Immature natural killer cell (primary cell): Measurements from ENCODE around the gene DEGS2. TPM values are rescaled to one million over a fixed set of nuclear protein-coding genes. Genes with fewer than 3 reads are reported as not detected.

Experiments
- DNase-seq, 3 donors: peaks; one replicate each; pipeline ENCODE4 v3.0.0; 2022; ENCODE audit warnings: mixed read lengths in 1 of 3
- H3K27ac Mint-ChIP-seq, 6 donors: one replicate each; pipeline ENCODE4 v1.8.0; 2020; ENCODE audit warnings: mixed read lengths in 6 of 6, mild to moderate bottlenecking in 5 of 6, inconsistent platforms in 4 of 6, moderate library complexity in 3 of 6
- H3K27me3 Mint-ChIP-seq, 3 donors: one replicate each; pipeline ENCODE4 v1.8.0; 2020 to 2021; ENCODE audit warnings: low read depth in 3 of 3, mild to moderate bottlenecking in 3 of 3, mixed read lengths in 3 of 3, moderate library complexity in 3 of 3, inconsistent platforms in 1 of 3
- H3K36me3 Mint-ChIP-seq, 3 donors: one replicate each; pipeline ENCODE4 v1.8.0; 2020; ENCODE audit warnings: mixed read lengths in 3 of 3, inconsistent platforms in 2 of 3, mild to moderate bottlenecking in 2 of 3
- H3K4me1 Mint-ChIP-seq, 2 donors: one replicate each; pipeline ENCODE4 v1.8.0; 2020; ENCODE audit warnings: inconsistent platforms in 2 of 2, mild to moderate bottlenecking in 2 of 2, mixed read lengths in 2 of 2, moderate library complexity in 1 of 2
- H3K4me3 Mint-ChIP-seq, 5 donors: one replicate each; pipeline ENCODE4 v1.8.0; 2020; ENCODE audit warnings: mild to moderate bottlenecking in 5 of 5, mixed read lengths in 5 of 5, inconsistent platforms in 3 of 5, moderate library complexity in 3 of 5
- H3K9me3 Mint-ChIP-seq, 6 donors: one replicate each; pipeline ENCODE4 v1.8.0; 2020; ENCODE audit warnings: mild to moderate bottlenecking in 6 of 6, mixed read lengths in 6 of 6, inconsistent platforms in 4 of 6, moderate library complexity in 3 of 6
- polyA plus RNA-seq, 3 donors: library from polyadenylated mRNA; unstranded; fragments of 300-500 nt; fragmentation: Illumina TruSeq; gene quantifications; one replicate each; pipeline ENCODE4 v1.2.3, GENCODE V29; 2021

Gene DEGS2
- polyA plus RNA-seq, 3 donors from 2014 or later = 7.8 to 21.7 (median 12.1) TPM

DNA sequence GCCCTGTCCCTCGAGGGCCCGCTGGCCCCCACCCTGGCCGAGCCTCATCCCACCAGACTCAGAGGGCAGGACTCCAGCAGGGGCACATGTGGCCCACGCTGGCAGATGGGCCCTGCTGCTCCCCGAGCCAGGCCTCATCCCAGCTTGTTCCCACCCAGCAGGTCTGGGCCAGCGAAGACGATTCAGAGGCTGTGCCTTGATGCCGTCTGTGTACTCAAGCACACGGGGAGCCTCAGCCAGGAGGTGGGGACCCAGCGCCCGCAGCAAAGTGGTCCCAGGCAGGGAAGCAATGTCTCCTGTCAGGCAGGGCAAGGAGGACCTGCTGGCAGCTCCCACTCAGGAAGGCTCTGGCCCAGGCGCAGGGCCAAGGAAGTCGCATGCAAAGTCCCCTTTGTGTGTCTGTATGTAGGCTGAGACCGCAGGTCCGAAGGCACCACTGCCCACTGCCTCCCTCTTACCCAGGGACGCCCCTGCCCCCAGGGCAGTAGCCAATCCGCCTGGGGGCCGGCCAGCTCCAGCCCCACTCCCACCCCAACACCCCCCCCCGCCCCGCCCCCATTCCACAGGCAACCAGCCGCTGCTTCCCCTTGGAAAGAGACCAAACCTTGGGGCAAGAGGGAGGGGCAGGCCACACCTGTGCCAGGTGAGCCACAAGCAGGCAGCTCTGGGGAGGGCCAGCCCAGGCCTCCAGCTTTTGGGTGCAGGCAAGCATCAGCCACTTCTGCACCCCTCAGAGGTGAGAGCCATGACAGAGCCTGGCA is 9.4 kb downstream of the DEGS2 start:
- peaks cover 22 to 23% of the 10 kb centered on the region in 2 donors for H3K4me1 Mint-ChIP-seq
- H3K9me3 Mint-ChIP-seq = peaks cover 1 to 6% (median 3%) of the 10 kb centered on the region in 6 donors
- H3K27me3 Mint-ChIP-seq = peaks cover 9 to 41% (median 32%) of the 10 kb centered on the region in 3 donors
- peaks cover 0 to 1% (median 0%) of the 10 kb centered on the region in 3 donors for H3K36me3 Mint-ChIP-seq
- no peak overlapping the region for H3K27ac Mint-ChIP-seq
- H3K4me3 Mint-ChIP-seq = no peak overlapping the region
- no peak for DNase-seq

DNA sequence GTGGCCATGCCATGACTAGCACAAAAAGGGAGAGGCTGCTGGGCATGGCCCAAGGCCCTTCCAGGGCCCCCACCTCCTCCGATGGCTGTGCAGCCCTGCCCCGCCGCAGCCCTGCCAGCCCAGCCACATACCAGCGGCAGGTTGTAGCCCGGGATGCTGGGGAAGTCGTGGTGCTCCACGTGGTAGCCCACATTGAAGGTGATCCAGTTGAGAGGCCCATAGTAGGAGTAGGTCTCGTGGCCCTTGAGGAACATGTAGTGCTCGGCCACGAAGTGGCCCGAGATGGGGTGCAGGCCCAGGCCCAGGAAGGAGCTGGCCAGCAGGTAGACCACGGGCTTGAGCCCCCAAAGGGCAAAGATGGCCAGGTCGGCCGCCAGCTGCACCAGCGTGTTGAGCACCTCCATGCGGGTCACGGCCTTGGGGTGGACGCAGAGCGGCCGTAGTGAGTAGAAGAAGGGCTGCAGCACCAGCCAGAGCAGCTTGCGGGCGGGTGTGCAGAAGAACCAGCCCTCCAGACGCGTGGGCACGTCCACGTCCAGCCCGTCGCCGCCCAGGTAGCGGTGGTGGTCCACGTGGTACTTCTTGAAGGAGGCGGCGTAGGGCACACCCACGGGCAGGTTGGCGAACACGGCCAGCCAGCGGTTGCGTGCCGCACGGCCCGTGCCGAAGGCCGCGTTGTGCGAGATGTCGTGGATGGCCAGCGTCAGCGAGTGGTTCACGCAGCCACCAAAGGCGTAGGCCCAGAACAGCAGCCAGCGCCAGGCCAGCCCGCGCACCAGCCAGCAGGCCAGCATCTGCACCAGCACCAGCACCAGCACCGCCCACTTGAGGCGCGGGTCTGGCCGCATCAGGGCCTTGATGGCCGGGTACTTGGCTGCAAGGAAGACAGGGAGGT is 10.4 kb downstream of the DEGS2 start:
- Mint-ChIP-seq H3K36me3 (no peaks in the 10 kb centered on the region), H3K4me1 (peaks cover 22 to 23% of the 10 kb centered on the region in 2 donors), H3K27me3 (peaks cover 9 to 38% (median 33%) of the 10 kb centered on the region in 3 donors), H3K4me3 (peak overlapping the region in 1 of 5 donors; percentile 24), H3K27ac (peak overlapping the region in 3 of 6 donors; percentile 36 to 65 (median 37)), H3K9me3 (peaks cover 0 to 3% (median 0%) of the 10 kb centered on the region in 6 donors)
- DNase-seq = no peak

DNA sequence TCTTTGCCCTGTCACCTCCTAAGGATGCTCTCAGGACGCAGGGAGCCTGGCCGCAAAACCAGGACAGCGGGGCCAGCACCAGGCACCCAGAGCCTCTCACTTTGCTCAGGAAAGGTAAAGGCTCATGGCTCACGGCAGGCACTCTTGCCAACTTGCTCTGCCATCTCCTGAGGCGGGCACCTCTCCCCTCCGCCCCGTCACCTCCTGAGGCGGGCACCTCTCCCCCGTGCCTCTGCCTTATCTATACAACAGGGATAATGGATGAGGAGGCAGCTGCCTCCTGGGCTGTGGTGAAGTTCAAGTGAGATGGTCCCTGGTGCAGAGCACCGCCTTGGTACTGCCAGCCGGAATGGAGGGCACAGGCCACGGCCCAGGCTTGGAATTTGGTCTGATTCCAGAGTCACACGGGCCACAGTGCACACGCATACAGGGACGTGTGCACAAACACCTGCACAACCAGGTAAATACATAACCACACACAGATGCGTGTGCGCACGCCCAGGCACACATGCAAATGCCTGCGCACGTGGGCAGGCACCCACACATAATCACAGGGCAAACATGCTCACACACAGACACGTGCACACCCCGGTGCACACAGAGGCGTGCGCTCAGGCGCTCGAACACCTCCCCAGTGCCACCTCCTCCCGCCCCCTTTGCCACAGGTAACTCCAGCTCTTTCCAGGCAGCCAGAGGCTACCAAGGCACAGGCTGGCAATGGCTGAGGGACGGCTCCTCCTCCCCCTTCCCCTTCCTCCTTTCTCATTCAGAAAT is 11.6 kb downstream of the DEGS2 start:
- peaks cover 7 to 37% (median 37%) of the 10 kb centered on the region in 3 donors for H3K27me3 Mint-ChIP-seq
- peaks cover 22 to 23% of the 10 kb centered on the region in 2 donors for H3K4me1 Mint-ChIP-seq
- no peaks in the 10 kb centered on the region for H3K36me3 Mint-ChIP-seq
- no peaks in the 10 kb centered on the region for H3K9me3 Mint-ChIP-seq
- no peak for DNase-seq
- H3K27ac Mint-ChIP-seq = peak overlapping the region in 5 of 6 donors; percentile 36 to 77 (median 66)
- peak overlapping the region in 3 of 5 donors; percentile 4 to 18 (median 17) for H3K4me3 Mint-ChIP-seq

DNA sequence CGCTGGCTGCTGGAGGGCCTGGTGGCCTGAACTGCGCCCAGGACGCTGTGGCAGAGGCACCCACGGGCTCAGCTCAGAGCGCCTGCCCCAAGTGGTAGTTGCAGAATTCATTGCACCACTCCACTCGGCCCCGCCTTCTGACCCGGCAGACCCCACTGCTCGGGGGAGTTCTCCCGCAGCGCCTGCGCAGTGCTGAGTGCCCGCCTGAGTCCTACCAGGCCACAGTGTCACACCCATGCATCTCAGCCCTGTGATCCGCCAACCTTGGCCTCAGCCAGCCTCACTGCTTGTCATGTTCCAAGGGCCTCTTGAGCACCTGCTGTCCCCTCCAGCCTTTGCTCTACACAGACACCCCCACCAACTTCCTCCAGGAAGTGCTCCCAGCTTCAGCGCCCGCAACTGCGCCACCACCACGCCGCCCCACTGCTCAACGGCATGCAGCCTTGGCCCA is 12.2 kb downstream of the DEGS2 start:
- H3K4me1 Mint-ChIP-seq = peaks cover 22 to 23% of the 10 kb centered on the region in 2 donors
- peak overlapping the region; percentile 57 to 91 (median 86) for H3K27ac Mint-ChIP-seq
- H3K36me3 Mint-ChIP-seq = no peaks in the 10 kb centered on the region
- peak; percentile 61 to 71 (median 67) for DNase-seq
- no peaks in the 10 kb centered on the region for H3K9me3 Mint-ChIP-seq
- peak overlapping the region in 4 of 5 donors; percentile 48 to 62 (median 56) for H3K4me3 Mint-ChIP-seq
- peaks cover 7 to 37% (median 33%) of the 10 kb centered on the region in 3 donors for H3K27me3 Mint-ChIP-seq

GRCh38 chr14:100146531-100147091 is 12.8 kb downstream of the DEGS2 start:
- Mint-ChIP-seq H3K27me3 (peaks cover 7 to 34% (median 33%) of the 10 kb centered on the region in 3 donors), H3K4me1 (peaks cover 22 to 23% of the 10 kb centered on the region in 2 donors), H3K9me3 (no peaks in the 10 kb centered on the region), H3K27ac (peak overlapping the region in 5 of 6 donors; percentile 17 to 91 (median 55)), H3K36me3 (peaks cover 0 to 4% (median 3%) of the 10 kb centered on the region in 3 donors), H3K4me3 (peak overlapping the region in 1 of 5 donors; percentile 48)
- peak; percentile 18 to 42 (median 33) for DNase-seq

DNA sequence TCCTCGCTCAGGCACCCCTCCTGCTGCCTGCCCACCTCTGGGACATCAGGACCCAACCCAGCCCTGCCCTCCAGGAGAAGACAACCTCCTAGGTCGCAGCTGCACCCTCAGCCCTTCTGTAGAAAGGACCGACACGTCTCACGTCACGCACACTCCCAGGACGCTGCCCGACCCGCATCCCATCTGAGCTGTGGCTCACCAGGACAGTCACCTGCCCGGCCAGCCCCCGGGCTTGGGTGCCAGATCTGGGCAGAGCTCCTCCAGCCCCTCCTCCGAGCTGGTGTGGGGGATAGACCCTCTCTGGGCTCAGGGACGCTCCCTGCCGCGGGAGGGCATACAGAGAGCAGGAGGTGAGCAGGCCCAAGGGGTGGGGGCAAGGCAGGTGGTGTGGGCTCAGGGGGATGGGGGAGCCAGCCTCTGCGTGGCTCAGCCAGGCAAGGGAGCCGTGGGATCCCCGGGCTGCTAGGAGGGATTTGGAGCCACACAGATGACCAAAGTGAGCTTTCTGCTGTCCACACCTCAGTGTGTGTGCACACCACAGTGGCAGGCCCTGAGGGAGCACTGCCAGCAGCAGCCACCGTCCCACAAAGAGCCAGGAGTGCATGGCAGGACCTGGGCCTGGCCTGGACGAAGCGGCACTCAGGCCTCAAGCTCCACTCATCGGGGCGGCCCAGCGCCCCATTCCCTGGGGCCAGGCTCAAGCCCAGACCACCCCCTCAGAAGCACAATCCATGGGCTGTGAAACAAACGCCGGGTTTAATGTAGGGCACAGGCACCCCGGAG is 13.6 kb downstream of the DEGS2 start:
- H3K27me3 Mint-ChIP-seq = peaks cover 7 to 33% (median 30%) of the 10 kb centered on the region in 3 donors
- H3K4me1 Mint-ChIP-seq = peaks cover 22 to 23% of the 10 kb centered on the region in 2 donors
- H3K4me3 Mint-ChIP-seq = no peak overlapping the region
- peak overlapping the region in 4 of 6 donors; percentile 50 to 62 (median 53) for H3K27ac Mint-ChIP-seq
- H3K9me3 Mint-ChIP-seq = no peaks in the 10 kb centered on the region
- peaks cover 0 to 7% (median 3%) of the 10 kb centered on the region in 3 donors for H3K36me3 Mint-ChIP-seq
- no peak for DNase-seq

GRCh38 chr14:100144996-100145646 is 14.3 kb downstream of the DEGS2 start:
- Mint-ChIP-seq H3K36me3 (peaks cover 0 to 14% (median 3%) of the 10 kb centered on the region in 3 donors), H3K27me3 (peaks cover 7 to 38% (median 30%) of the 10 kb centered on the region in 3 donors), H3K9me3 (no peaks in the 10 kb centered on the region), H3K4me1 (peaks cover 22 to 23% of the 10 kb centered on the region in 2 donors), H3K27ac (peak overlapping the region in 3 of 6 donors; percentile 27 to 71 (median 62)), H3K4me3 (no peak overlapping the region)
- DNase-seq = no peak

- H3K9me3 Mint-ChIP-seq = no peaks in the 10 kb centered on the region
- no peak for DNase-seq
- peaks cover 7 to 38% (median 30%) of the 10 kb centered on the region in 3 donors for H3K27me3 Mint-ChIP-seq
- H3K27ac Mint-ChIP-seq = peak overlapping the region in 2 of 6 donors; percentile 27 to 71
- no peak overlapping the region for H3K4me3 Mint-ChIP-seq
- H3K4me1 Mint-ChIP-seq = peaks cover 22 to 23% of the 10 kb centered on the region in 2 donors
- H3K36me3 Mint-ChIP-seq = peaks cover 0 to 16% (median 4%) of the 10 kb centered on the region in 3 donors
Observed at GRCh38 chr14:100144645-100144995, 14.8 kb downstream of the DEGS2 start.

- peaks cover 22 to 24% of the 10 kb centered on the region in 2 donors for H3K4me1 Mint-ChIP-seq
- no peak for DNase-seq
- peak overlapping the region in 1 of 6 donors; percentile 40 for H3K27ac Mint-ChIP-seq
- H3K27me3 Mint-ChIP-seq = peaks cover 6 to 41% (median 32%) of the 10 kb centered on the region in 3 donors
- H3K4me3 Mint-ChIP-seq = no peak overlapping the region
- no peaks in the 10 kb centered on the region for H3K9me3 Mint-ChIP-seq
- peaks cover 0 to 21% (median 9%) of the 10 kb centered on the region in 3 donors for H3K36me3 Mint-ChIP-seq
Observed at GRCh38 chr14:100143934-100144333, 15.5 kb downstream of the DEGS2 start.

DNA sequence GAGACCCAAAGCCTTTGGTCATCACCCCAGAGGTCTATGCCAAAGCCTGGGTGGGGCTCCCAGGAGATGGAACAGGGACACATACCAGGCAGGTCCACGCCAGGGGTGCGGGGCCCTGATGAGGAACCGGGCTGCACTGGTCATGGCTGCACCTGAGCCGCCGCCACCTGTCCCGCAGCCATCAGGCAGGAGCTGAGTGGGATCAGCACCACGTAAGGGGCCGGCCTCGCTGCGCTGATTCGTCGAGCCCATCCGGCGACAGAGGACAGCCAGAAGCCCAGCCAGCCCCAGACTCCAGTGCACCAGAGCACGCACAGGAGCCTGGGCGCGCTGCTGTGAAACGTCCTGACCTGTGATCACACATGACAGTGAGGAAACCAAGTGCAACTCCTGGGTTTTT is 15.9 kb downstream of the DEGS2 start:
- Mint-ChIP-seq H3K4me3 (no peak overlapping the region), H3K27ac (peak overlapping the region in 2 of 6 donors; percentile 39 to 40), H3K4me1 (peaks cover 20 to 22% of the 10 kb centered on the region in 2 donors), H3K27me3 (peaks cover 5 to 42% (median 30%) of the 10 kb centered on the region in 3 donors), H3K9me3 (no peaks in the 10 kb centered on the region), H3K36me3 (peaks cover 0 to 22% (median 9%) of the 10 kb centered on the region in 3 donors)
- no peak for DNase-seq

GRCh38 chr14:100142073-100143040 is 17.1 kb downstream of the DEGS2 start:
- Mint-ChIP-seq H3K4me3 (no peak overlapping the region), H3K4me1 (peaks cover 13 to 14% of the 10 kb centered on the region in 2 donors), H3K36me3 (peaks cover 0 to 26% (median 9%) of the 10 kb centered on the region in 3 donors), H3K9me3 (no peaks in the 10 kb centered on the region), H3K27me3 (peaks cover 3 to 36% (median 26%) of the 10 kb centered on the region in 3 donors), H3K27ac (peak overlapping the region; percentile 27 to 65 (median 50))
- DNase-seq = no peak
